Mesodermal cell (in vitro differentiated cells): Measurements from ENCODE around the gene NCKAP5.

Experiments
- H3K27ac ChIP-seq: 2 replicates; pipeline ENCODE4 v1.7.0; 2013; ENCODE audit warnings: mild to moderate bottlenecking, low read depth, low read length, moderate library complexity; ENCODE audit not compliant: severe bottlenecking
- H3K36me3 ChIP-seq: 2 replicates; pipeline ENCODE4 v1.7.1; 2013; ENCODE audit warnings: mild to moderate bottlenecking, low read length, moderate library complexity; ENCODE audit not compliant: control insufficient read depth, insufficient read depth
- H3K4me1 ChIP-seq: one replicate; pipeline ENCODE4 v1.7.1; 2013; ENCODE audit warnings: mild to moderate bottlenecking, low read length; ENCODE audit not compliant: insufficient read depth, control insufficient read depth, poor library complexity, severe bottlenecking
- H3K4me3 ChIP-seq: 2 replicates; pipeline ENCODE4 v1.7.0; 2013; ENCODE audit warnings: low read length, control low read depth, mild to moderate bottlenecking; ENCODE audit not compliant: insufficient read depth, poor library complexity, severe bottlenecking; ENCODE audit errors: extremely low read depth
- H3K9me3 ChIP-seq: 2 replicates; pipeline ENCODE4 v1.7.1; 2013; ENCODE audit warnings: mild to moderate bottlenecking, low read length, moderate library complexity; ENCODE audit not compliant: control insufficient read depth
- WGBS, 2 experiments: methylation state at CpG; one replicate each; pipeline ENCODE4 v1.1.5; 2013; ENCODE audit warnings: missing lambda C conversion rate in 2 of 2; ENCODE audit not compliant: insufficient coverage in 2 of 2; 5-methylcytosine and 5-hydroxymethylcytosine counted together

The NCKAP5 gene

GRCh38 chr2:133314795-133315194 is 253.5 kb downstream of the NCKAP5 start:
- H3K9me3 ChIP-seq = no peaks in the 10 kb centered on the region
- H3K36me3 ChIP-seq = no peaks in the 10 kb centered on the region
- no peak overlapping the region for H3K4me3 ChIP-seq
- H3K27ac ChIP-seq = no peak overlapping the region
- WGBS, 2 experiments = 89 to 94% methylated on average over 4 of the region's 4 CpGs
- no peaks in the 10 kb centered on the region for H3K4me1 ChIP-seq

GRCh38 chr2:133312038-133312729 is 256.1 kb downstream of the NCKAP5 start:
- H3K27ac ChIP-seq = no peak overlapping the region
- H3K4me1 ChIP-seq = no peaks in the 10 kb centered on the region
- H3K36me3 ChIP-seq = no peaks in the 10 kb centered on the region
- 86 to 100% methylated on average over 3 to 4 of the region's 4 CpGs for WGBS, 2 experiments
- H3K9me3 ChIP-seq = no peaks in the 10 kb centered on the region
- H3K4me3 ChIP-seq = no peak overlapping the region

GRCh38 chr2:133306236-133306635 is 262.0 kb downstream of the NCKAP5 start:
- Histone ChIP-seq H3K36me3 (no peaks in the 10 kb centered on the region), H3K4me3 (no peak overlapping the region), H3K27ac (no peak overlapping the region), H3K4me1 (no peaks in the 10 kb centered on the region), H3K9me3 (no peaks in the 10 kb centered on the region)
- 86 to 100% methylated on average over 2 of the region's 2 CpGs for WGBS, 2 experiments

GRCh38 chr2:133304344-133304743 is 263.9 kb downstream of the NCKAP5 start:
- Histone ChIP-seq H3K36me3 (no peaks in the 10 kb centered on the region), H3K4me1 (no peaks in the 10 kb centered on the region), H3K27ac (no peak overlapping the region), H3K4me3 (no peak overlapping the region), H3K9me3 (no peaks in the 10 kb centered on the region)
- WGBS, 2 experiments = 86 to 89% methylated on average over 1 of the region's 3 CpGs

GRCh38 chr2:133303150-133303549 is 265.1 kb downstream of the NCKAP5 start:
- WGBS, 2 experiments = no CpG with 5 or more reads among the region's 1 CpG
- H3K9me3 ChIP-seq = no peaks in the 10 kb centered on the region
- no peak overlapping the region for H3K27ac ChIP-seq
- no peak overlapping the region for H3K4me3 ChIP-seq
- no peaks in the 10 kb centered on the region for H3K36me3 ChIP-seq
- H3K4me1 ChIP-seq = no peaks in the 10 kb centered on the region

GRCh38 chr2:133296401-133296800 is 271.9 kb downstream of the NCKAP5 start:
- Histone ChIP-seq H3K4me1 (no peaks in the 10 kb centered on the region), H3K27ac (no peak overlapping the region), H3K36me3 (no peaks in the 10 kb centered on the region)

GRCh38 chr2:133293544-133294353 is 274.5 kb downstream of the NCKAP5 start:
- Histone ChIP-seq H3K9me3 (no peaks in the 10 kb centered on the region), H3K4me1 (no peaks in the 10 kb centered on the region), H3K4me3 (no peak overlapping the region), H3K27ac (no peak overlapping the region), H3K36me3 (no peaks in the 10 kb centered on the region)
- 65 to 94% methylated on average over 2 of the region's 7 CpGs for WGBS, 2 experiments

More at GRCh38 chr2:133296401-133296800, 271.9 kb downstream of the NCKAP5 start:
- Histone ChIP-seq H3K4me3 (no peak overlapping the region), H3K9me3 (no peaks in the 10 kb centered on the region)

GRCh38 chr2:133292259-133292658 is 276.0 kb downstream of the NCKAP5 start:
- Histone ChIP-seq H3K9me3 (no peaks in the 10 kb centered on the region), H3K4me3 (no peak overlapping the region), H3K4me1 (no peaks in the 10 kb centered on the region), H3K27ac (no peak overlapping the region), H3K36me3 (no peaks in the 10 kb centered on the region)
- 78 to 80% methylated on average over 1 of the region's 2 CpGs for WGBS, 2 experiments

GRCh38 chr2:133287709-133288108 is 280.6 kb downstream of the NCKAP5 start:
- Histone ChIP-seq H3K4me3 (no peak overlapping the region), H3K9me3 (no peaks in the 10 kb centered on the region), H3K4me1 (no peaks in the 10 kb centered on the region), H3K27ac (no peak overlapping the region), H3K36me3 (no peaks in the 10 kb centered on the region)
- WGBS, 2 experiments = 80% methylated on average over 1 of the region's 2 CpGs; no CpG with 5 or more reads in 1 of the 2 experiments

GRCh38 chr2:133286326-133286922 is 281.8 kb downstream of the NCKAP5 start:
- Histone ChIP-seq H3K27ac (no peak overlapping the region), H3K36me3 (no peaks in the 10 kb centered on the region), H3K9me3 (no peaks in the 10 kb centered on the region), H3K4me3 (no peak overlapping the region), H3K4me1 (no peaks in the 10 kb centered on the region)
- WGBS, 2 experiments = 57 to 89% methylated on average over 1 of the region's 1 CpG
